Uterus (tissue), 2 donors: ENCODE data around the gene SLC26A6.

Source experiments
- CTCF ChIP-seq, 4 experiments: fragments of 200-600 bp in 2 of 4; fragments of 450-650 bp in 2 of 4; sonication (generic) in 2 of 4; IDR thresholded peaks; one replicate each; pipeline ENCODE4 v1.5.1; 2016 to 2019; ENCODE audit warnings: antibody characterized with exemption in 4 of 4, mild to moderate bottlenecking in 2 of 4, moderate library complexity in 1 of 4
- POLR2A ChIP-seq, 2 donors: fragments of 450-650 bp; IDR thresholded peaks; one replicate each; pipeline ENCODE4 v1.6.1; 2016; ENCODE audit warnings: antibody characterized with exemption in 2 of 2, mild to moderate bottlenecking in 1 of 2, moderate library complexity in 1 of 2

GRCh38 chr3:48592519-48593087, 42.7 kb downstream of the SLC26A6 start:
- TF ChIP-seq CTCF (IDR thresholded peaks at IDR 0.05) = no peak
- TF ChIP-seq POLR2A (IDR thresholded peaks at IDR 0.05) = no peak
